ENCODE measurements around the gene NRG3.

Gene NRG3

DNA sequence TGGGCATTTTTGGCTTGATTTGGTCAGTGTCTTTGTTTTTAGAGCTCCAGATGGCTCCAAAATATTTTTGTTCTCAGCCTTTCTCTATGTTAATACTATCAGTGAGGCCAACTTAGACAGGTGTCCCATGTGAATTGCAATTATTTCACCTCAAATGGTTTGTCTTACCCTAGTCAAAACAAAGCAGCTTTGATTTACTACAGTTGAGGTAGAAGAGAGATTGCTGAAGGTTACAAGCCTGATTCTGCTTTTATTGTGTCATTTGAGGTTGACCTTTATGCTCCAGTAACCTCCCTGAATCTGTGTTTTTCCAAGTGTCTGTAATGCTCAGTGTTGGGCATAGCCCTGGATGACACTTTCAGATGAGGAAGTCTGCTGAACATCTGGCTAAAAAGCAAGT, 882.9 kb downstream of the NRG3 start:
- DNase-seq (ENCODE audit: extremely low read depth in 1 of 2, low read depth in 1 of 2): no peak

DNA sequence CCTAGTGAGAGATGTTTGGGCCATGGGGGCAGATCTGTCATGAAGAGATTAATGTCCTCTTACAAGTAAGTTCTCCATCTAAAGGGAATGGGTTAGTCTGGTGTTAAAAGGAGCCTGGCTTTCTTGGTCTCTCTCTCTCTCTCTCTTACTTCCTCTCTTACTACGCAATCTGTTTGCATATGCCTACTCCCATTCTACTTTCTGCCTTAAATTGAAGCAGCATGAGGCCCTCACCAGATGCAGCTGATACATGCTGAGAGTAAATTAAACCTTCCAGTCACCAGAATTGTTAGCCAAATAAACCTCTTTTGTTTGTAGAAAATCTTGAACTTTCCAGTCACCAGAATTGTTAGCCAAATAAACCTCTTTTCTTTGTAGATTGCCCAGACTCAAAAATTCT, 884.1 kb downstream of the NRG3 start:
- no peak for DNase-seq (ENCODE audit: extremely low read depth in 1 of 2, low read depth in 1 of 2)

DNA sequence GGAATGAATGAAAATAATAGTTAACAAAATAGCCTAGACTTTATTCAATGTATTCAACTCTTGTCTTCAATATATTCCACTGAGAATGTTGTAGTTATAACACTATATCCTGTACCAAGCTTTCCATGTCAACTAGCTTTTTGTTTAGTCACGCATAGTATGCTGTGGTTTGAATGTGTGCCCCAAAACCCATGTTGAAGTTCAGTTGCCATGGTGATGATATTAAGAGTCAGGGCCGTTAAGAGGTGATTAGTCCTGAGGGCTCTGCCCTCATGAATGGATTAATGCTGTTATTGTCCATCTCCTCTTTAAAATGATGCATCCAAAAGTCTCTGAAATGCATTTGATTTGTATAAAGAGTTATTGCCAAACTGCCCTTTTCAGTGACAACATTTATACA, 887.6 kb downstream of the NRG3 start:
- DNase-seq (ENCODE audit: extremely low read depth in 1 of 2, low read depth in 1 of 2): no peak

DNA sequence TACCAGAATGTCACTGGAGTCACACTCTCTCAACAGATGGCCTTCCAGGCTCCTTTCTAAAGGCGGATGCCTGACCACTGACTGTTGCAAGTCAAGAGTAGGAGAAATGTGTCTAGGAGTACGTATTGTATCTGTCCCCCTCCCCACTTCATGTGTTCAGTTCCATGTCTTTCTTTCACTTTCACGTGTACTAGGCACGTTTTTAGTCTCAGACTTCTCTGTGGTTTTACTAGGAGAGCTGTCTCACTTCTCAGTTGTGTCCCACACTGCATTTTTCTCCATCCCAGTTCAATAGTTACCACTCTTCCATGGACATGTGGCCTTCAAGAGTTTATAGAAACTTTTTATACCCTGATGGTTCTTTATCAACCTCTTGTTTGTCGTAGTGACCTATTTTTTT, 893.0 kb downstream of the NRG3 start:
- no peak for DNase-seq (ENCODE audit: extremely low read depth in 1 of 2, low read depth in 1 of 2)

DNA sequence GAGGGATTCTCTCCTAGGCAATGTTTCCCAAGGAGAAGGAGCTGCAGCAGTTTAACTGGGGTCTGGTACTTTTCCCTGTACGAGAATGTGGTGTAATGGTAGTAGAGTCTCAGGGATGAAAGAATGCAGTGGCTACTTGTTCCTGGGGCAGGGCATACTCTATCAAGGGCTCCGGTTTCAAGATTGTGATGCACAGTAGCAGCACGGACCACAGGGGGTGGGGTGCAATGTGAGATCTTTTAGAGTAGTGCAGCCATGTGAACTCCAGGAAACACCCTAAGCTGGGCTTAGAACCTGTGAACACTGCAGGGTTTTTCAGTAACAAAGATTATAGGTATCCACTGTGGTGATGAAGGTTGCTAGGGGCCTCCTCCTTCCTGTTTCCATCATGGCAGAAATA, 903.9 kb downstream of the NRG3 start:
- no peak for DNase-seq (ENCODE audit: extremely low read depth in 1 of 2, low read depth in 1 of 2)

DNA sequence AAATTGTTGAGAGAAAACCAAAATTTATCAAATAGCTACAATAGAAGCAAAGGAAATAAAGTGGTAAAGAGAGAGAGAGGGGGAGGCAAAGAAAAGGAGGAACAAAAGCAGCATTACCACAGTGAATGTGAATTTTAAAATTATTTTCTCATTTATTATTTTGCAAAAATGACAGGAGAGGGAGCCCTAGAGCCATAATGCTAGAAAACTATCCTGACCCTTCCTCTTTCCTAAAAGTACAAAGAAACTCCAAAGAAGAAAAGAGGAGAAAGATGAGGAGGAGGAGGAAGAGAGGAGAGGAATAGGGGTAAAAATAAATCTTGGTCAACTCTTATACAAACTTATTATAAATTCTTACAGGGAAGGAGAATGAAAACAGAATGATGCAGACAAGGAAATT, 921.5 kb downstream of the NRG3 start:
- DNase-seq (ENCODE audit: extremely low read depth in 1 of 2, low read depth in 1 of 2): no peak

DNA sequence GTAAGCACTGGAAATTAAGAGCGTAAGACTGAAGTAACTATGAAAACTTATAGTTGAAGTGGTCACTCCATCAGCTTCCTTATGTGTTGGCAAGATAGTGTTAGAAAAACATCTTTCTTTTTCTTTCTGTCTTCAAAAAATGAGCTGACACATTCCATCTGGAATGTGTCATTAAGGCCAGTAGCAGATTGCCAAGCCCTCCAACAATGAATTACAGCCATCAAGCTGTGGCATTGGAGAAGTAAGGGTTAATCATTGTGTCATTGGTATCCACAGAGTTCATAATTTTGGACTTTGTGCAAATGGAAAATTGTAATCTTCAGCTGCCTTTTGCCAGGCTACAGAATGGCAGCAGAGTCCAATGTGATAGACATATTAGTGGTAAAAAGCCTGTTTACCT, 926.3 kb downstream of the NRG3 start:
- no peak for DNase-seq (ENCODE audit: extremely low read depth in 1 of 2, low read depth in 1 of 2)

DNA sequence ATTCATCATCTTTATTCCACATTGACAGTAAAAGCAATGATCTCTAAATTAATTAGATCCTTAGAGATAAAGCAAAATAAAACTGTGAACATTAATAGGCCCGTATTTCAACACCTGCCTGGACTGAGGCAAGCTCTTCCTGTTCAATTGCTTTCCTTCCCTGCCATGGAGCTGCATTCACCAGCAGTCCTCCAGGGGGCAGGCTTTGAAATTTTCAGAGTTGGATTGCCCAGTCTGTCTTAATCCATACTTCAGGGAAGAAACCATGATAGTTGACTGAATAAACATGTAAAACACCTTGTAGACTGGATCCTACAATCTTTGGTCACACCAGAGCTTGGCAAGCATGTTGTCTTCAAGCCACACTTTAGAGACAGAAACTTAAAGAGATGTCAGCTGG, 936.6 kb downstream of the NRG3 start:
- no peak for DNase-seq (ENCODE audit: extremely low read depth in 1 of 2, low read depth in 1 of 2)

DNA sequence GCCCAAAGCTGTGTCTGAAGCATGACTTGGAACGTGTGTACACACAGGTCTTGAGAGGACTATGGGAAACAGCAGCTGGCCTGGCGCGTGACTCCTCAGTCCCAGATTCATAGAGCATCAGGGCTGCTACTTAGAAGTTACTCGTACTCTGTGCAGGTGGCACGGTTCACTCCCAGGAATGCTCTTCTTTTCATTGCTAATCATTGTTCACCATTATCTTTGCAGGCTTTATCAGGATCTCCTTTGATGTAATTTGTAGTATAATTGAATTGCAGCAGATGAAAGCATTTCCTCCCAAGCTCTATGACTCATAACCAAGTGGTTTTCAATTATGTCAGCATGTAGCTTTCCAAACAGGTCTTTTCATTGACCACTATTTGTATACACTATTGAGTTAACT, 938.9 kb downstream of the NRG3 start:
- DNase-seq (ENCODE audit: extremely low read depth in 1 of 2, low read depth in 1 of 2): no peak

DNA sequence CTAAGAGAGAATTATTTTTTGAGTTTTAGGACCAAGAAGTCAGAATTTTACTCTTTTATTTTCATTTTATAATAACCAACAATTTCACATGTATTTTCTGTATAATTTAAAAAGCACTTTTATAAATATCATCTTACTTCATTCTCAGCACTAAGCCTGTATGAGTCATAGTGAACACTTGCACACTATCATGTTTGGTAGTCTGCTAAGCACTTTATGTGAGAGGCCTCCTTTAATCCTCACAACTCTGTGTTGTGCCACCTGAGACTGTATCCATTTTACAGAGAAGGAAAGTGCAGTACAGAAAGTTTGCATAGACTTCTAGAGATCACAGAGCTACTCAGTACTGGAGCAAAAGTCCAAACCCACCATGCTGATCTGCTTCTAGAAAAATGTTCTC, 939.6 kb downstream of the NRG3 start:
- no peak for DNase-seq (ENCODE audit: extremely low read depth in 1 of 2, low read depth in 1 of 2)

DNA sequence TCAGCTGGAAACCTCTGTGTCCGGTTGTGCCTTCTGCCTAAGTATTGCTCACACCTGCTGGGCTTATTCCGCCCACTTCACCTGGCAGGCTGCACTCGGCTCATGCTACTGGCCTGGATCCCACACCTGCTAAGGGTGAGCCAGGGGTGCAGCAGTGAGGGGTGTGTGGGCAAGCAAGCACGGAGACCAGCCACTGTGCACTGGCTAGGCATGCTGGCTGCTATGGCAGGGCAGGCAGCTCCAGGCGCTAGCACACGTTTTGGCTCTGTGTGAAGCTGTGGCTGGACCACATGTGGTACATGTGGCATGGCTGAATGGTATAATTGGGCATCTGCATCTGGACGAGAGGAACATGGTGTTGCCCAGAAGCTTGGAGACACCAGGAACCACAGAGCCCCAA, 940.7 kb downstream of the NRG3 start:
- DNase-seq (ENCODE audit: extremely low read depth in 1 of 2, low read depth in 1 of 2): no peak

DNA sequence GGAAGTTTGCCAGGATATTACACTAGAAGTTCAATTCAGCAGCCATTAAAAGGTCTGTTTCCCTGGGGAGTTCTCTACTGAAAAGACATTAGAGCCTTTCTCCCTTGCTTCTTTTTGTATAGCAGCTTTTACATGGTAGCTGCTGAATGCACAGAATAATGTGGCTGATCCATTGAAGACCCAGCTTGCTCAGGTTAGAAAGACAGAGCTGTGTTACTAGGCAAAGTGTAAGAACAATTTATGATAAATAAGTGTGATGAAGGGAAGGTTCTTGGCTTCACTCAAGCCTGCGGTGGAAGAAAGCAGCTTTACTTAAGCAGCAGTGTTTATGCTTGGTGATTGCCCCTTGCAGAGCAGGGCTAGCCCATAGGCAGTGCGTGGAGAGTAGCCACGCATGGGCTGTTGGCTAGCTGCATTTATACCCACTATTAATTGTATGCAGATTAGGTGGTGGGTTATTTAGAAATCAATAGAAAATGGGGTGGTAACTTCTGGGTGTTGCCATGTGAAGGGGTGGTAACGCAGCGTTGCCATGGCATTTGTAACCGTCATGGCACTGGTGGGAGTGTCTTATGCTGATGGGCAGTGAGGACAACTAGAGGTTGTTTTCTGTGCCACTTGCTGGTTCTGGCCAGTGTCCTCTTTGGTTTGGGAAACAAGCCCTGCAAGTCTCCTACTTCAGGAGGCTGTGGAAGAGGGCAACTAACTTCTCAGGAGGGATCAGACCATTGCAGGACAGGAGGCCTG, 942.9 kb downstream of the NRG3 start:
- DNase-seq (ENCODE audit: extremely low read depth in 1 of 2, low read depth in 1 of 2): no peak

DNA sequence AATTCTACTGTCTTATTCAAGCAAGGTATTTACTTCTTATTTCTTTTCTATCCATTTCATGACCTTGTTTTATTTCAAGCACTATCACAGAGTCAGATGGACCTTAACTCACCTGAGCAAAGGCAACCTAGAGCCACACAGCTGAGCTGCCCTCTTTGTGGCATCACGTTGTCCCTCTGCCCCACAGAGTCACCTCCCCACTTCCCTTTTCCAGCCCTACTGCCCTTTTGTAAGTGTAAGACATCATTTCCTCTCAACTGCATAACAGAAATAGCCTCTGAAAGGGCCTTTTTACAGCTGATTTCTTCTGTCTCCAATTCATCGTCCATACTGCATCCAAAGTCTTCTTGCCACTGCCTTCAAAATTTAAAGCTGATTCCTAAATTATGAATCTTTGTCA, 946.0 kb downstream of the NRG3 start:
- DNase-seq (ENCODE audit: extremely low read depth in 1 of 2, low read depth in 1 of 2): no peak

DNA sequence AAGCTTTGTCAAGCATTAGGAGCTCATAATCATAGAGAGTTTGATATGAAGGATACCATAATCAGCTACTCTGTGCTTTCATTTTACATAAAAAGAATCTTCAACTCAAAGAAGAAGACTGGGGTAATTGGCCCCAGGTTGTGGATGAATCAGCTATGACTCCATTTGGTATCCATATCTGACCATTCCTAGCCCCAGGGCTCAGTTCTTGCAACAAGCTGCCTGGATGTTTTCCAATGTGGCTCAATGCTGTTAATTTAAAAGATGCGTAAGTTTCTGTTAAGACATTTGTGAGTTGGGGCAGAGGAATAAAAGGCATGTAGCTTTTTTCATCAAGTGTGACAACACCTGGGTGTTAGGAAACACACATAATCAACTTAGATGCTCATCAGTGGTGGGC, 951.1 kb downstream of the NRG3 start:
- DNase-seq (ENCODE audit: extremely low read depth in 1 of 2, low read depth in 1 of 2): no peak

DNA sequence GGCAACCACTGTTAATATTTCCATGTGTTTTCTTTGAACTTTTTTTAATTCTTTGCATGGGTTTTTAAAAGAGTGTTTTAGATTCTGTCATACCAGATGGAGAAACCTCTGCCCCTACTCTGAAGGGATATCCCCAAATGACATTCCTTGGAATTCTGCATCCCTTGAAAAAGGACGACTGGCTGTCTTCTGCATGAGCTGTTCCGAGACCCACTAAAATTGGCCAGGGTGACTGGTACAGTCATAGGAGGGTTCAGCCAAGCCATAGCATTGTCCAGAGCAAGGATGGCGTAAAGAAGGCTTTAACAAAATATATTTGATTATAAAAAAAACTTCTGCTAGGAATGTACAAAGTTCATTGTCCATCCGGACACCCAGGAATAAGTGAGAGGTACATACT, 952.9 kb downstream of the NRG3 start:
- DNase-seq (ENCODE audit: extremely low read depth in 1 of 2, low read depth in 1 of 2): no peak

DNA sequence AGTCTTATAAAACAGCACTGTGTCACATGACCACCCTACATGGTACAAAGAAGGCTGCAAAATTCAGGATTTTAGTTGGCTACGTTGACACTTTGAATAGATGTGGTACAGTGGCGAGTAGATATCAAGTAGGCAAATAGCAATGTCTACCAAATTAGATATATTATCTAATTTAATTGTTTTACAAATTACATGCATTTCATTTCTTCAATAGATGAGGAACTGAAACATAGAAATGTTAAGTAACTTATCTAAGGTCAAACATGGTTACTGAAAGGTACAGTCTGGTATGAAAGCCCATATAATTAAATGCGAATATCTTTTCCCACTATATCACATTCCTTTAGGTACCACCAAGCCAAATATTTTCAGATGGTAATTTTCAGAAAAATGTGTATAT, 972.2 kb downstream of the NRG3 start:
- no peak for DNase-seq (ENCODE audit: extremely low read depth in 1 of 2, low read depth in 1 of 2)

DNA sequence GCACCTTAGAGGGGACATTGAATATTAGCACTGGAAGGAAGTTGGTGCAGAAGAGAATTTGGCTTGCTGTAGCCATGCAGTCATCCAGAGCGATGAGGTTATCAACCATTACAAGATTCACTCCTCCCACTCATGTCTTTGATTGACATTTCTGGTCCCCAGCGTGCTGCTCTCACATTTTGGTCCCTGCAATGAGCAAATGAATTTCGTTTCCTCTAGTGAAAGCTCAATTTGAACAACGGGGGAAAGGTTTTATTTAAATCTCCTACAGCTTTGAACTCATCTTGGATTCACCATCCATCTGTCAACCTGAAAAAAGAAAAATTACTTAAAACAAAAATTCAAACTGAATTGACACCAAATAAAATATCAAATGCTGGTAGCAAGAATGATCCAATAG, 975.2 kb downstream of the NRG3 start:
- no peak for DNase-seq (ENCODE audit: extremely low read depth in 1 of 2, low read depth in 1 of 2)

DNA sequence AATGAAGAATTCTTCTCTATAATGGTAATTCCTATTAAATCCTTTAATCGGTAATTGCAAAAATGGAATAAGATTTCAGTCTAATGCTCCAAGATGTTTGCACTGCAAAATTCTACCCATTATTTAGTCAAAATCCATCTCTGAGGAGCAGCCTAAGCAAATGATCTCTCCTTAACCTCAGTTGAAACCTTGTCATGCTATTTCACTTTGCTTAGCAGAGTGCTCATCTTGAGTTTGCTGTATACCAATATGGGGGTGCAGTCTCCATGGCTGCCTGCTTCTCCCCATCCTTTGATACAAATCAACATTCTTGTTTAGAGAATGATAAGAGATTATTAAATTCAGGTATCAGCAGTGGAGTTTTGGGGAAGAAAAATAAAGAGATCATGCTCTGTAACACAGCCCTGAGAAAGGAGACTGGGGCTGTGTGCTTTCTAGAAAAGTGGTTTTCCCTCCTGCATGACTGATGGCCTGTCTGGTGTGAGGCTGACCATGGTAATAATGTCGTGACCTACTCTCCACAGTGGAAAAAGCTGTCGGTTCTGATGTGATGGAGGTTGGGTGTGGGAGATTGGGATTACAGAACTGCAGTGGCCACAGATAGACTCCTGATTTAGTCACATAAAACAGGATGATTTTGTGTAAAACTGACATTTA, 982.1 kb downstream of the NRG3 start:
- DNase-seq (ENCODE audit: extremely low read depth in 1 of 2, low read depth in 1 of 2): no peak

DNA sequence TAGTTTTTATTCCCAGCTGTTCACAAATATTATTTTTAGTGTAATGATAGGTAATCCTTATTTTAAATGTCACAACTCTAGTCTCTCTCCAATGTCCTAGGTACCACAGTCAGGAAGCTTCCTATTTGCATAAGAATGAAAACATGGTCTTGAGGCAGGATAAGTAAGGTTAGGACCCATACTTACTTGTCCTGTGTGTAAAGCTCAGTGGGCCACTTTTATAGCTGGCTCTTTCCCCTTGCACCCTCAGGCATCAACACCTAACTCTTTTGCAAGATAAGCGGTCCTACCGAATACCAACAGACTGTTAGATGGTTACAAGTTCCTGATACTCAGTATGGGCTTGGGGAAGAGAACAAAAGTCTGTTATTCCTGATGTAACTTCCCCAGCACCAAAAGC, 986.9 kb downstream of the NRG3 start:
- no peak for DNase-seq (ENCODE audit: extremely low read depth in 1 of 2, low read depth in 1 of 2)

DNA sequence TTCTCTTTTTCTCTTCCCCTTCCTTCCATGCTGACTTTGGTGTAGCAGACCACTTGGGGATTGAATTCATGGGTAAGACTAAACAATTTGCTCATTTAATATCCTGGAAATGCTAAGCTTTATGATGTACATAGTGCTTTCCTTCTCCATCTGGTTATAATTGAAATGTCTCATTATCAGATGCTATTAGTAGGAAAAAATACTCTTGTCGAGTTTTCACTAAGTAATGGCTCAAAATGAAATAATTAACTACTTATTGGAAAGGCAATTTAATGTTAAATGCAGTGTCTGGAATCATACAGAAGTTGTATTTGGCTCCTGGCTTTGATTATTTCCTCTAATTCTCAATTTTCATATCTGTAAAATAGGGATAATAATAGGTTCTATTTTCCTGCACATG, 990.4 kb downstream of the NRG3 start:
- no peak for DNase-seq (ENCODE audit: extremely low read depth in 1 of 2, low read depth in 1 of 2)

DNA sequence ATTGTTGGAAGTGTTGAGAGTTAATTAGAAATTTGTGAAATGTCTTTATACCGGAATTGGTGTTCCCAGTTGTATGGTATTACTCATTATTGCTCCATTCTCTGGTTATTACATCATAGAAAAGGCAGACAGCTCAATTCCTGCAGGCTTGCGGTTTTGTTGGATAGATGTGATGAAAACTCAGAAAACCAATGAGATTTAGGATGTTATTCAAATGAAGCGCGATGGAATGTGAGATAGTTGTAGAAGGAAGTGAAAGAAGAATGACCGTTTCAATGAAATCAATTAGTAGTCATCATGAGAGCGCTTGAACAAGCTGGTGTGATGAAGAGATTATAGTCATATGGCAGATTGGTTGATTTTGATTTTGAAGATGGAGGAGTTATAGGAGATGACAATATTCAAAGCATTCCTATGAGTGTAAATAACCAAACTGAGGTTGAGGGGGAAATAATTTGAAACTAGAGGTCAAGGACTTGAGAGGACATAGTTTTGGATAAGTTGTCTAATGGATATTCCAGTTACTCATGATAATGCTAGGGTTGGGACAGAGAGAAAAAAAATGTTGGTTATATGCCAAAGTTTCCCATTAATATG, 991.5 kb downstream of the NRG3 start:
- no peak for DNase-seq (ENCODE audit: extremely low read depth in 1 of 2, low read depth in 1 of 2)

DNA sequence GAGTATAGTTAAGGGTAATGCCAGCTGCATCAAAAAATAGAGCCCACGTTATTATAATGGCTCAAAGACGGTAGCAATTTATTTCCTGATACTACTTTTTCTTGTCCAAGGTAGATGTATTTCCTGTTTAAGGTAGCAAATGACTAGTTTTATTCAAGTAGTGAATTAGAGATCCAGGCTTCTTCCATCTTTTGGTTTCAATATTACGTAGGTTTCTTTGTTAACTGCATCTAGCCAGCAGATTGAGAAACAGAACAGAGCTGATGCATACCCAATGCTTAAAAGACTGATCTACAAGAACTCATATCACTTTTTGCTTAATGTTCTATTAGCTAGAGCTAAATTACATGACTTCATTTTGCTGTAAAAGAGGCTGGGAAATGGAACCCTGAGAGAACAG, 992.1 kb downstream of the NRG3 start:
- DNase-seq (ENCODE audit: extremely low read depth in 1 of 2, low read depth in 1 of 2): no peak

DNA sequence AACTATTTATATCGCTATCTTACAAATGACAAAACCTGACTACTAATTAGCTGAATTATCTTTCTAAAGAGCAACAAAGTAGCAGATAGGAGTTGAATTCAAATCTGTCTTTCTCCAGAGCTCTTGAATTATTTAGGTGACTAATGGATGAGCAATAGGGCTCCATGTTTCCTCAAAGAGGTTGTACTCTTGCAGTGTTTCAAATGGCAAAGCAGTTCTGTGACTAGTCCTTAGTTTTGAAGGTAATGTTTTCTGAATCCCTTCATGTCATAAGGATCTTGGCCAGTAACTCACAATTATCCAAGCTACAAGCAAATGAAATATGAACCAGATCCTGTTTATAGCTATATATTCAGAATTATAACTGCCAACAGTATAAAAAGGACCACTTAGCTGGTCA, 999.7 kb downstream of the NRG3 start:
- DNase-seq (ENCODE audit: extremely low read depth in 1 of 2, low read depth in 1 of 2): no peak
